Smooth muscle cell (in vitro differentiated cells): ENCODE results near the gene TMEM108. TPM values are rescaled to one million over a fixed set of nuclear protein-coding genes. Genes with fewer than 3 reads are reported as not detected.

Source experiments
- DNase-seq: peaks from one replicate; lab custom pipeline; 2025; ENCODE audit not compliant: unreplicated experiment; lab: John Stamatoyannopoulos, UW
- H2AFZ ChIP-seq: fragments of 200-600 bp; sonication (generic); 2 replicates; pipeline ENCODE4 v1.6.0; 2016; ENCODE audit warnings: antibody characterized with exemption, low read depth, mild to moderate bottlenecking
- H3F3A ChIP-seq: fragments of 200-600 bp; sonication (generic); 2 replicates; pipeline ENCODE4 v1.6.0; 2017; ENCODE audit warnings: antibody characterized with exemption, low read depth
- H3K27ac ChIP-seq: fragments of 200-600 bp; sonication (generic); 2 replicates; pipeline ENCODE4 v1.5.1; 2016; ENCODE audit warnings: low read depth, mild to moderate bottlenecking
- H3K27me3 ChIP-seq: fragments of 200-600 bp; sonication (generic); 2 replicates; pipeline ENCODE4 v1.6.1; 2016; ENCODE audit warnings: low read depth, mild to moderate bottlenecking
- H3K36me3 ChIP-seq: fragments of 200-600 bp; sonication (generic); 2 replicates; pipeline ENCODE4 v1.5.1; 2016; ENCODE audit warnings: low read depth
- H3K4me1 ChIP-seq: fragments of 200-600 bp; sonication (generic); 2 replicates; pipeline ENCODE4 v1.5.1; 2016; ENCODE audit warnings: low read depth
- H3K4me2 ChIP-seq: fragments of 200-600 bp; sonication (generic); 2 replicates; pipeline ENCODE4 v1.6.0; 2016; ENCODE audit warnings: mild to moderate bottlenecking
- H3K4me3 ChIP-seq: fragments of 200-600 bp; sonication (generic); 2 replicates; pipeline ENCODE4 v1.5.1; 2016; ENCODE audit warnings: mild to moderate bottlenecking
- H3K79me2 ChIP-seq: fragments of 200-600 bp; sonication (generic); 2 replicates; pipeline ENCODE4 v1.6.0; 2016; ENCODE audit warnings: low read depth, mild to moderate bottlenecking
- H3K9ac ChIP-seq: fragments of 200-600 bp; sonication (generic); 2 replicates; pipeline ENCODE4 v1.6.0; 2016; ENCODE audit warnings: low read depth
- H3K9me3 ChIP-seq: fragments of 200-600 bp; sonication (generic); replicated peaks from 2 replicates; pipeline ENCODE4 v1.5.1; 2016; ENCODE audit warnings: low read depth
- H4K20me1 ChIP-seq: fragments of 200-600 bp; sonication (generic); 2 replicates; pipeline ENCODE4 v1.6.0; 2016; ENCODE audit warnings: low read depth
- CTCF ChIP-seq: fragments of 200-600 bp; sonication (generic); IDR thresholded peaks from 2 replicates; pipeline ENCODE4 v1.5.1; 2017; ENCODE audit warnings: borderline replicate concordance, mild to moderate bottlenecking, antibody characterized with exemption; ENCODE audit not compliant: insufficient read depth, poor library complexity, severe bottlenecking
- WGBS: methylation state at CpG from one replicate; pipeline ENCODE4 v1.1.7; 2016; ENCODE audit warnings: low lambda C conversion rate; 5-methylcytosine and 5-hydroxymethylcytosine counted together
- polyA plus RNA-seq: library from polyadenylated mRNA; unstranded; fragments of >200 nt; fragmentation: Nextera tagmentation; extraction: Ambion mirVana; gene quantifications from 2 replicates; pipeline ENCODE4 v1.2.1, GENCODE V29; 2016
- total RNA-seq: library from RNA; depleted of rRNA; stranded (reverse); fragments of >200 nt; gene quantifications from 2 replicates; pipeline ENCODE4 v1.2.3, GENCODE V29; 2014

The TMEM108 gene
- total and polyA plus RNA-seq, 2 experiments from 2014 or later: 2.4 to 10.8 TPM

- Histone ChIP-seq H3K4me3 (no peak overlapping the region), H3K27me3 (no peaks in the 10 kb centered on the region), H3F3A (peaks cover 4% of the 10 kb centered on the region), H3K9ac (no peak overlapping the region), H3K4me2 (no peak overlapping the region), H3K79me2 (no peaks in the 10 kb centered on the region), H3K36me3 (no peaks in the 10 kb centered on the region), H3K9me3 (no peaks in the 10 kb centered on the region), H3K4me1 (peaks cover 17% of the 10 kb centered on the region), H4K20me1 (no peaks in the 10 kb centered on the region), H2AFZ (no peak overlapping the region), H3K27ac (no peak overlapping the region)
- 81% methylated on average over 4 of the region's 4 CpGs for WGBS
- DNase-seq: no peak
- TF ChIP-seq CTCF: no peak
Measured at GRCh38 chr3:133187870-133188379, 149.7 kb downstream of the TMEM108 start.

GRCh38 chr3:133188996-133189395 is 150.8 kb downstream of the TMEM108 start:
- Histone ChIP-seq H3F3A (peaks cover 4% of the 10 kb centered on the region), H3K9ac (no peak overlapping the region), H3K27me3 (no peaks in the 10 kb centered on the region), H3K27ac (no peak overlapping the region), H3K36me3 (no peaks in the 10 kb centered on the region), H2AFZ (no peak overlapping the region), H3K4me1 (peaks cover 20% of the 10 kb centered on the region), H3K9me3 (no peaks in the 10 kb centered on the region), H3K4me2 (no peak overlapping the region), H3K4me3 (no peak overlapping the region), H4K20me1 (no peaks in the 10 kb centered on the region), H3K79me2 (no peaks in the 10 kb centered on the region)
- no peak for DNase-seq
- 97% methylated on average over 1 of the region's 1 CpG for WGBS
- no peak for TF ChIP-seq CTCF

GRCh38 chr3:133189893-133190292 is 151.7 kb downstream of the TMEM108 start:
- H2AFZ ChIP-seq: no peak overlapping the region
- no peaks in the 10 kb centered on the region for H3K9me3 ChIP-seq
- H3F3A ChIP-seq: peaks cover 4% of the 10 kb centered on the region
- H3K9ac ChIP-seq: no peak overlapping the region
- H3K36me3 ChIP-seq: no peaks in the 10 kb centered on the region
- H3K4me1 ChIP-seq: peaks cover 15% of the 10 kb centered on the region
- H3K4me2 ChIP-seq: no peak overlapping the region
- H4K20me1 ChIP-seq: no peaks in the 10 kb centered on the region
- 94% methylated on average over 1 of the region's 1 CpG for WGBS
- no peak overlapping the region for H3K27ac ChIP-seq
- no peak for DNase-seq
- H3K27me3 ChIP-seq: no peaks in the 10 kb centered on the region
- TF ChIP-seq CTCF: no peak
- no peak overlapping the region for H3K4me3 ChIP-seq
- no peaks in the 10 kb centered on the region for H3K79me2 ChIP-seq

- H3K27me3 ChIP-seq: no peaks in the 10 kb centered on the region
- 73% methylated on average over 2 of the region's 2 CpGs for WGBS
- no peaks in the 10 kb centered on the region for H3K79me2 ChIP-seq
- no peak for DNase-seq
- no peaks in the 10 kb centered on the region for H3K9me3 ChIP-seq
- H3K27ac ChIP-seq: no peak overlapping the region
- no peak overlapping the region for H3K4me3 ChIP-seq
- H3K4me2 ChIP-seq: no peak overlapping the region
- H2AFZ ChIP-seq: no peak overlapping the region
- H3K4me1 ChIP-seq: peaks cover 11% of the 10 kb centered on the region
- no peak for TF ChIP-seq CTCF
- no peaks in the 10 kb centered on the region for H4K20me1 ChIP-seq
- H3K9ac ChIP-seq: no peak overlapping the region
- no peaks in the 10 kb centered on the region for H3K36me3 ChIP-seq
- peaks cover 4% of the 10 kb centered on the region for H3F3A ChIP-seq
Measured at GRCh38 chr3:133191818-133192217, 153.6 kb downstream of the TMEM108 start.
